T47D (cell line): ENCODE measurements around the gene TUT1.
A peak's percentile ranks its signal among the peaks of the same experiment; 100 is the strongest.
"Not testable (repeated sequence)": the region's sequence is repeated elsewhere in the genome, so short reads cannot be mapped to it uniquely, and the experiment has no call there.

Experiments
- DNase-seq, 2 experiments: peaks; one replicate each; pipeline versions ENCODE4 v3.0.0 to v3.0.0-alpha.2; 2011 to 2012; ENCODE audit warnings: low read depth in 1 of 2, low spot score in 1 of 2
- JUND ChIP-seq: IDR thresholded peaks from 2 replicates; pipeline ENCODE4 v1.6.1; 2012; ENCODE audit warnings: low read depth
- in situ Hi-C: cut with HindIII; loops from 2 replicates; pipeline ENCODE4 v1.10.0; 2016; ENCODE audit warnings: low sequenced_read_pairs, low pct_unique_long_range_greater_than_20kb

Gene TUT1

GRCh38 chr11:62591448-62592145 is at the start of gene TUT1:
Gene TUT1 (minus strand): TSS chr11:62591523. CDS start chr11:62591485, 38 bp downstream.
- in situ Hi-C loops: no loop called here
- peak; percentile 95 to 100 for DNase-seq

GRCh38 chr11:62632492-62632891 is 41.2 kb upstream of the TUT1 start:
- TF ChIP-seq JUND: no peak
- DNase-seq: no peak
- in situ Hi-C loops: no loop called here

More at GRCh38 chr11:62591448-62592145, at the start of gene TUT1:
- no peak for TF ChIP-seq JUND

- DNase-seq: peak in 1 of 2 experiments; percentile 58
- TF ChIP-seq JUND: no peak
- in situ Hi-C loops: no loop called here
Measured at GRCh38 chr11:62627713-62628112, 36.4 kb upstream of the TUT1 start.

- in situ Hi-C loops: no loop called here
- DNase-seq: no peak
- TF ChIP-seq JUND: no peak
Measured at GRCh38 chr11:62622476-62623089, 31.3 kb upstream of the TUT1 start.

- no peak for TF ChIP-seq JUND
- in situ Hi-C loops: no loop called here
- DNase-seq: peak; percentile 99 to 100
Measured at GRCh38 chr11:62621567-62622470, 30.5 kb upstream of the TUT1 start, which contains the start of gene B3GAT3. Gene B3GAT3 (minus strand): TSS chr11:62621986. CDS start chr11:62621947, 39 bp downstream.

GRCh38 chr11:62621027-62621566 is 29.8 kb upstream of the TUT1 start:
- no peak for DNase-seq
- no peak for TF ChIP-seq JUND
- in situ Hi-C loops: no loop called here

GRCh38 chr11:62616957-62617356 is 25.6 kb upstream of the TUT1 start:
- in situ Hi-C loops, DNase-seq: not testable (repeated sequence)

- in situ Hi-C loops: no loop called here
- no peak for TF ChIP-seq JUND
- DNase-seq: no peak
Measured at GRCh38 chr11:62615521-62615920, 24.2 kb upstream of the TUT1 start.

GRCh38 chr11:62614275-62614674 is 23.0 kb upstream of the TUT1 start:
- DNase-seq: peak in 1 of 2 experiments; percentile 79
- no peak for TF ChIP-seq JUND
- in situ Hi-C loops: no loop called here

GRCh38 chr11:62613291-62613778 is 22.0 kb upstream of the TUT1 start:
- in situ Hi-C loops: no loop called here
- TF ChIP-seq JUND: no peak
- DNase-seq: peak in 1 of 2 experiments; percentile 60

- DNase-seq: peak; percentile 82 to 89
- in situ Hi-C loops: no loop called here
- TF ChIP-seq JUND: no peak
Measured at GRCh38 chr11:62612366-62613290, 21.3 kb upstream of the TUT1 start, which contains the start of the genes EML3 and ROM1. Gene EML3 (minus strand): TSS chr11:62612775. CDS start chr11:62612457, 318 bp downstream. Gene ROM1 (plus strand): TSS chr11:62613257. CDS start chr11:62613282, 25 bp downstream.
